DMS153 (cell line): Measurements from ENCODE around the gene XIST.
"Not testable (repeated sequence)": the region's sequence is repeated elsewhere in the genome, so short reads cannot be mapped to it uniquely, and the experiment has no call there.

ENCODE experiments used
- DNase-seq: peaks from one replicate; lab custom pipeline; 2025; lab: John Stamatoyannopoulos, UW

Gene XIST

GRCh38 chrX:73839152-73839551 is 13.4 kb downstream of the XIST start:
- DNase-seq = no peak

- DNase-seq = no peak
These were observed 14.4 kb downstream of the XIST start for GRCh38 chrX:73838123-73838522.

- DNase-seq = no peak
These were observed 15.5 kb downstream of the XIST start for GRCh38 chrX:73836956-73837477.

GRCh38 chrX:73834219-73834618 is 18.3 kb downstream of the XIST start:
- no peak for DNase-seq

GRCh38 chrX:73832319-73832718 is 20.2 kb downstream of the XIST start:
- DNase-seq = no peak

GRCh38 chrX:73831500-73831899 is 21.0 kb downstream of the XIST start:
- DNase-seq = no peak

GRCh38 chrX:73830489-73831414 is 21.8 kb downstream of the XIST start:
- no peak for DNase-seq

- no peak for DNase-seq
These were observed 22.5 kb downstream of the XIST start for GRCh38 chrX:73829890-73830466.

GRCh38 chrX:73828080-73828720 is 24.3 kb downstream of the XIST start:
- no peak for DNase-seq

GRCh38 chrX:73827406-73827805 is 25.1 kb downstream of the XIST start:
- no peak for DNase-seq

GRCh38 chrX:73826996-73827395 is 25.5 kb downstream of the XIST start:
- DNase-seq = no peak

- DNase-seq = no peak
These were observed 26.9 kb downstream of the XIST start for GRCh38 chrX:73825569-73825968.

GRCh38 chrX:73823473-73824004 is 29.0 kb downstream of the XIST start:
- no peak for DNase-seq

- DNase-seq = no peak
These were observed 29.7 kb downstream of the XIST start for GRCh38 chrX:73822775-73823174.

GRCh38 chrX:73821921-73822559 is 30.5 kb downstream of the XIST start:
- no peak for DNase-seq

- not testable (repeated sequence) for DNase-seq
These were observed 32.5 kb downstream of the XIST start for GRCh38 chrX:73819864-73820558.

GRCh38 chrX:73818200-73819116 is 34.1 kb downstream of the XIST start:
- no peak for DNase-seq

GRCh38 chrX:73817393-73818199 is 34.9 kb downstream of the XIST start:
- DNase-seq = no peak

- DNase-seq = no peak
These were observed 40.3 kb downstream of the XIST start for GRCh38 chrX:73812256-73812655.
